HG03066 (cell line): ENCODE data around the gene COL6A2.

ENCODE experiments used
- ATAC-seq: cut with Tn5 transposase; IDR thresholded peaks from one replicate; pipeline ENCODE4 v1.9.1; 2021; ENCODE audit warnings: low read depth; ENCODE audit not compliant: unreplicated experiment

COL6A2 gene

GRCh38 chr21:46151989-46152926 lies 54.3 kb downstream of the COL6A2 start:
- no peak for ATAC-seq

GRCh38 chr21:46152927-46153246 lies 55.0 kb downstream of the COL6A2 start:
- ATAC-seq: no peak

GRCh38 chr21:46153247-46154154 lies 55.6 kb downstream of the COL6A2 start:
- no peak for ATAC-seq

GRCh38 chr21:46154155-46154954 lies 56.4 kb downstream of the COL6A2 start:
- ATAC-seq: no peak

GRCh38 chr21:46154955-46155513 lies 57.1 kb downstream of the COL6A2 start:
- no peak for ATAC-seq

- no peak for ATAC-seq
Observed at GRCh38 chr21:46155514-46156377, 57.8 kb downstream of the COL6A2 start, which contains the start of gene FTCD. FTCD (minus strand) TSS chr21:46155579; CDS start chr21:46155523, 56 bp downstream.

GRCh38 chr21:46156378-46156645 lies 58.4 kb downstream of the COL6A2 start:
- ATAC-seq: no peak

GRCh38 chr21:46156678-46157077 lies 58.8 kb downstream of the COL6A2 start:
- no peak for ATAC-seq

GRCh38 chr21:46157396-46157986 lies 59.6 kb downstream of the COL6A2 start:
- ATAC-seq: no peak

GRCh38 chr21:46157987-46158451 lies 60.1 kb downstream of the COL6A2 start:
- ATAC-seq: no peak

GRCh38 chr21:46158666-46159300 lies 60.9 kb downstream of the COL6A2 start:
- no peak for ATAC-seq

- ATAC-seq: no peak
Observed at GRCh38 chr21:46159390-46159789, 61.5 kb downstream of the COL6A2 start.

- no peak for ATAC-seq
Observed at GRCh38 chr21:46159841-46160656, 62.1 kb downstream of the COL6A2 start.

GRCh38 chr21:46160657-46160906 lies 62.7 kb downstream of the COL6A2 start:
- ATAC-seq: no peak

GRCh38 chr21:46160907-46161632 lies 63.2 kb downstream of the COL6A2 start:
- no peak for ATAC-seq

GRCh38 chr21:46161633-46162592 lies 64.0 kb downstream of the COL6A2 start:
- ATAC-seq: no peak
